H1 (cell line): ENCODE results near the gene DCBLD1.

Experiments used
- ATF3 ChIP-seq: IDR thresholded peaks from 2 replicates; pipeline ENCODE4 v1.6.1; 2011; ENCODE audit warnings: low read depth, mild to moderate bottlenecking, low read length; ENCODE audit not compliant: insufficient read depth
- CBX8 ChIP-seq: fragments of 300-800, 300-1000 bp; sonication (generic); IDR thresholded peaks from 2 replicates; pipeline ENCODE4 v1.7.1; 2016; ENCODE audit warnings: low read depth, low read length, borderline replicate concordance
- CTCF ChIP-seq, 3 experiments: IDR thresholded peaks; 1 replicate in 2 of 3; 2 replicates in 1 of 3; pipeline versions ENCODE4 v1.5.1 to v1.6.1; 2011; ENCODE audit warnings: low read length in 3 of 3, mild to moderate bottlenecking in 3 of 3, inconsistent platforms in 2 of 3, low read depth in 1 of 3, moderate library complexity in 1 of 3; ENCODE audit not compliant: insufficient read depth in 1 of 3; ENCODE audit errors: control extremely low read depth in 1 of 3
- FOSL1 ChIP-seq: IDR thresholded peaks from 2 replicates; pipeline ENCODE4 v1.6.1; 2011; ENCODE audit warnings: mild to moderate bottlenecking, low read depth, low read length, moderate library complexity; ENCODE audit not compliant: insufficient read depth
- KDM4A ChIP-seq: IDR thresholded peaks from one replicate; pipeline ENCODE4 v1.7.1; 2012; ENCODE audit warnings: low read depth, mild to moderate bottlenecking, moderate library complexity, low read length, inconsistent platforms; ENCODE audit not compliant: severe bottlenecking
- MAX ChIP-seq: IDR thresholded peaks from 2 replicates; pipeline ENCODE4 v1.6.1; 2012; ENCODE audit warnings: inconsistent platforms
- POLR2AphosphoS5 ChIP-seq: IDR thresholded peaks from 2 replicates; pipeline ENCODE4 v1.6.1; 2011; ENCODE audit warnings: low read depth, low read length
- YY1 ChIP-seq: IDR thresholded peaks from 2 replicates; pipeline ENCODE4 v1.6.1; 2011; ENCODE audit warnings: low read depth, mild to moderate bottlenecking, low read length

GRCh38 chr6:117514655-117515054, 32.2 kb downstream of the DCBLD1 start:
- TF ChIP-seq ATF3: no peak
- TF ChIP-seq MAX: no peak
- no peak for TF ChIP-seq CTCF (IDR thresholded peaks at IDR 0.05; ENCODE audit: control extremely low read depth in 1 of 3, insufficient read depth in 1 of 3, low read depth in 1 of 3, low read length in 3 of 3)
- no peak for TF ChIP-seq KDM4A
- TF ChIP-seq POLR2AphosphoS5: no peak
- TF ChIP-seq YY1: no peak
- no peak for TF ChIP-seq CBX8
- no peak for TF ChIP-seq FOSL1
